Nephron progenitor cell (in vitro differentiated cells): ENCODE measurements around the gene SPAG16.
A peak's percentile ranks its signal among the peaks of the same experiment; 100 is the strongest.

Source experiments
- DNase-seq: peaks from one replicate; pipeline ENCODE4 v3.0.0; 2021
- H3K27ac Mint-ChIP-seq: 2 replicates; pipeline ENCODE4 v1.8.0; 2021; ENCODE audit warnings: mild to moderate bottlenecking, moderate library complexity, mixed read lengths
- H3K27me3 Mint-ChIP-seq: 2 replicates; pipeline ENCODE4 v1.8.0; 2021; ENCODE audit warnings: mild to moderate bottlenecking, low read depth, mixed read lengths; ENCODE audit not compliant: poor library complexity
- H3K36me3 Mint-ChIP-seq: 2 replicates; pipeline ENCODE4 v1.8.0; 2021; ENCODE audit warnings: low read depth, mixed read lengths
- H3K4me1 Mint-ChIP-seq: 2 replicates; pipeline ENCODE4 v1.8.0; 2021; ENCODE audit warnings: mixed read lengths
- H3K4me3 Mint-ChIP-seq: 2 replicates; pipeline ENCODE4 v1.8.0; 2021; ENCODE audit warnings: mild to moderate bottlenecking, moderate library complexity, mixed read lengths
- H3K9me3 Mint-ChIP-seq: 2 replicates; pipeline ENCODE4 v1.8.0; 2021; ENCODE audit warnings: mild to moderate bottlenecking, moderate library complexity, mixed read lengths
- TF ChIP-seq, protein P1 (sequence below): fragments of 200-600 bp; sonication (generic); IDR thresholded peaks from 2 replicates; pipeline ENCODE4 v1.5.0; 2021; ENCODE audit warnings: antibody characterized with exemption

The SPAG16 gene

DNA sequence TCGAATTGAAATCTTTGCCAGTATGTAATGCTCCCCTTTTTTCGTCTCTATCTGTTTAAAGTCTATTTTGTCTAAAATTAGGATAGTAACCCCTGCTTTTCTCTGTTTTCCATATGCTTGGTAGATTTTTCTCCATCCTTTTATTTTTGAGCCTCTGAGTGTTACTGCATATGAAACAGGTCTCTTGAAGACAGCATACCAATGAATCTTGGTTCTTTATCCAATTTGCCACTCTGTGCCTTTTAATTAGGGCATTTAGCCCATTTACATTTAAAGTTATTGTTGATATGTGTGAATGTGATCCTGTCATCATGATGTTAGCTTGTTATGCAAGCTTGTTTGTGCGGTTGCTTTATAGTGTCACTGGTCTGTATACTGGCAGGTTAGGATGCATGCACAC lies 635.8 kb downstream of the SPAG16 start:
- H3K36me3 Mint-ChIP-seq = no peaks in the 10 kb centered on the region
- H3K4me1 Mint-ChIP-seq = no peaks in the 10 kb centered on the region
- no peaks in the 10 kb centered on the region for H3K27me3 Mint-ChIP-seq
- no peak overlapping the region for H3K27ac Mint-ChIP-seq
- peaks cover 48% of the 10 kb centered on the region for H3K9me3 Mint-ChIP-seq
- TF ChIP-seq, protein P1, sequence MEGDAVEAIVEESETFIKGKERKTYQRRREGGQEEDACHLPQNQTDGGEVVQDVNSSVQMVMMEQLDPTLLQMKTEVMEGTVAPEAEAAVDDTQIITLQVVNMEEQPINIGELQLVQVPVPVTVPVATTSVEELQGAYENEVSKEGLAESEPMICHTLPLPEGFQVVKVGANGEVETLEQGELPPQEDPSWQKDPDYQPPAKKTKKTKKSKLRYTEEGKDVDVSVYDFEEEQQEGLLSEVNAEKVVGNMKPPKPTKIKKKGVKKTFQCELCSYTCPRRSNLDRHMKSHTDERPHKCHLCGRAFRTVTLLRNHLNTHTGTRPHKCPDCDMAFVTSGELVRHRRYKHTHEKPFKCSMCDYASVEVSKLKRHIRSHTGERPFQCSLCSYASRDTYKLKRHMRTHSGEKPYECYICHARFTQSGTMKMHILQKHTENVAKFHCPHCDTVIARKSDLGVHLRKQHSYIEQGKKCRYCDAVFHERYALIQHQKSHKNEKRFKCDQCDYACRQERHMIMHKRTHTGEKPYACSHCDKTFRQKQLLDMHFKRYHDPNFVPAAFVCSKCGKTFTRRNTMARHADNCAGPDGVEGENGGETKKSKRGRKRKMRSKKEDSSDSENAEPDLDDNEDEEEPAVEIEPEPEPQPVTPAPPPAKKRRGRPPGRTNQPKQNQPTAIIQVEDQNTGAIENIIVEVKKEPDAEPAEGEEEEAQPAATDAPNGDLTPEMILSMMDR = no peak
- DNase-seq = no peak
- no peak overlapping the region for H3K4me3 Mint-ChIP-seq

DNA sequence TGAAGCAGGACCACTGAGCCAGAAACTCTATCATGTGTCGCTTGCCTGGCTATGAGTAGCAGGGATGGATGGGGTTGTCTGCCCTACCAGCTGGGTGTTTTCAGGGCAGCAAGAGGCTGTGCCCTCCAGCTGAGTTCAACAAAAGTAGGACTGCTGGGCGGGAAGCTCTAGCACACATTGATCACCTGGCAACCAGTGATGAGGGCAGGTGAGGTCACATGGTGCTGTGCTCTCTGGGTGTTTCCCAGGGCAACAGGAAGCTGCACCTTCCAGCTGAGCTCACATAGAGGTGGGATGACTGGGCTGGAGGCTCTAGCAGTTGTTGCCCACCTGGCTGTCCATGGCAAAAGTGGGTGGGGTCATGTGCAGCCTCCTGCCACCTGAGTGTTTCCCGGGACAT lies 639.3 kb downstream of the SPAG16 start:
- no peak for DNase-seq
- Mint-ChIP-seq H3K4me3 (no peak overlapping the region), H3K36me3 (no peaks in the 10 kb centered on the region), H3K27ac (no peak overlapping the region), H3K9me3 (peaks cover 31% of the 10 kb centered on the region), H3K27me3 (no peaks in the 10 kb centered on the region), H3K4me1 (no peaks in the 10 kb centered on the region)
- TF ChIP-seq, protein P1 = no peak

DNA sequence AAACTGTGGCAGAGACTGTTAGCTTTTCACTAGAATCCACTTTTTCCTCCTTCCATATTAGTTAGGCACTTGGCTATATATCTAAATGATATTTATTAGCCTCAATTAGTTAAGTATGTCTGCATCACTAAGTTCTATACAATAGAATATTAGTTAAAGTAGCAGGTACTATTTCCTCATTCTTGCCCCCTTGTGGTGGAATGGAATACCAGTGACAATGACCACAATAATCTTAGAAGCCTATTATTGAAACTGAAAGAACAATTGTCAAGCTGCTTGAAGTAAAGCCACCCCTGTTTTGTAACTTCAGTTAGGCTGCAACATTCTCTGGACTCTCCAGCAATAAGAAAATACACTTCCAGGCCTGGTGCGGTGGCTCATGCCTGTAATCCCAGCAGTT lies 650.3 kb downstream of the SPAG16 start:
- TF ChIP-seq, protein P1 = peak; percentile 33
- H3K27me3 Mint-ChIP-seq = no peaks in the 10 kb centered on the region
- H3K27ac Mint-ChIP-seq = no peak overlapping the region
- no peaks in the 10 kb centered on the region for H3K4me1 Mint-ChIP-seq
- H3K4me3 Mint-ChIP-seq = no peak overlapping the region
- DNase-seq = no peak
- H3K9me3 Mint-ChIP-seq = no peaks in the 10 kb centered on the region
- H3K36me3 Mint-ChIP-seq = no peaks in the 10 kb centered on the region

DNA sequence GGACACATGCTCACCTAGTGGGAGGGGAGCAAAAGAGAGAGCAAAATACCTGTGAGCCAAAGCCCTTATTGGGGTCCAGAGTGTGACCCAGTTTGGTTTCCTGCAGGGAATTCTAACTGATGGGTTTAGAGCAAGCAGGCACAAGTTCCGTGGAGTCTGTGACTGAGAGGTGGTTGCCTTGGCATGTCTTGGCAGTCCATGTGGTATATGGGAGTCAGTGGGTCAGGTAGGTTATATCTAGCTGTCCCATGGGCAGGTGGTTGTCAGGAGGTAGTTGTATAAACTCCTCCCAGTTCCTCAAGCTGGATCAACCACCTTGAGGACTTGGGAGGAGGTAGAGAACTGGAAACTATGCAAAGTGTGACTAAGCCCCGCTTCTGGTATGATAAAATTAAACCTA lies 673.8 kb downstream of the SPAG16 start:
- no peaks in the 10 kb centered on the region for H3K36me3 Mint-ChIP-seq
- no peaks in the 10 kb centered on the region for H3K27me3 Mint-ChIP-seq
- TF ChIP-seq, protein P1 = no peak
- no peak for DNase-seq
- no peaks in the 10 kb centered on the region for H3K4me1 Mint-ChIP-seq
- H3K27ac Mint-ChIP-seq = no peak overlapping the region
- no peaks in the 10 kb centered on the region for H3K9me3 Mint-ChIP-seq
- H3K4me3 Mint-ChIP-seq = no peak overlapping the region

DNA sequence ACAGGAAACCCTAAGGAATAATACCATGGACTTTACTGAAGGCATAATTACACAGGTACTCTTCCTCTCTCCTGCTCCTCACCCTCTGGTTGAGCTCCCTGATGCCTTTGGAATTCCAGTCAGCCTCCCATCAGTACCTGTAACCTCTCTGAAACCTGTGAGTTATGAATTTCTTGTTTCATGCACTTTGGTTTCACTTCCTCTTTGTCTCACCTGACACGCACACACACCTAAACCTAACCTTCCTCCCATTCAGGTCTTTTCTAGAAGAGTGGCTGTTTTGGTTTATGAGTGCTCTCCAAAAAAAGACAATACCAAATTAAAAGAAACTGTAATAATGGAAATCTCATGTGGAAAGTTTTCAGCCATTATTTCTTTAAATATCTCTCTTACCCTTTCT lies 675.3 kb downstream of the SPAG16 start:
- H3K27me3 Mint-ChIP-seq = no peaks in the 10 kb centered on the region
- H3K4me3 Mint-ChIP-seq = no peak overlapping the region
- H3K9me3 Mint-ChIP-seq = peaks cover 3% of the 10 kb centered on the region
- DNase-seq = no peak
- H3K36me3 Mint-ChIP-seq = no peaks in the 10 kb centered on the region
- no peaks in the 10 kb centered on the region for H3K4me1 Mint-ChIP-seq
- TF ChIP-seq, protein P1 = no peak
- no peak overlapping the region for H3K27ac Mint-ChIP-seq

DNA sequence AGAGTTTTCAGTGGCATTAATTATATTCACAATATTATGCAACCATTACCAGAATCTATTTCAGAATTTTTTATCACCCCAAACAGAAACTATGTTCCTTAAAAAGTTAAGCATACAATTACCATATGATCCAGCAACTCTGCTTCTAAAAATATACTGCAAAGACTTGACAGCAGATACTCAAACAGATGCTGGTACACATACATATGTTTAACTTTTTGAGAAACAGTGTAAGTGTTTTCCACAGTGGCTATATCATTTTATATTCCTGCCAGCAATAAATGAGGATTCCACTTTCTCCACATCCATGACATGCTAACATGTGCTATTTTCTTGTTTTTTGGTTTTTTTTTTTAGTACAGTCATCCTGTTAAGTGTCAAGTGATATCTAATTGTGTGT lies 687.3 kb downstream of the SPAG16 start:
- Mint-ChIP-seq H3K9me3 (no peaks in the 10 kb centered on the region), H3K4me3 (no peak overlapping the region), H3K36me3 (no peaks in the 10 kb centered on the region), H3K4me1 (no peaks in the 10 kb centered on the region), H3K27ac (no peak overlapping the region), H3K27me3 (no peaks in the 10 kb centered on the region)
- no peak for DNase-seq
- TF ChIP-seq, protein P1 = no peak
